ENCODE measurements around the gene CACFD1. TPM values are rescaled to one million over a fixed set of nuclear protein-coding genes. Genes with fewer than 3 reads are reported as not detected.

The CACFD1 gene
- total and polyA plus RNA-seq, 2 of the 13 experiments (the other 11 are each of a cell fraction or from before 2014, with no cell fraction given): 13.8 to 14.6 TPM

- intact Hi-C loops (cut with micrococcal nuclease; ENCODE audit: unreplicated experiment) (no loop called here), in situ Hi-C loops (cut with HindIII; ENCODE audit: extremely low pct_ligation_motif_present, low pct_unique_long_range_greater_than_20kb) (no loop called here)
- Histone ChIP-seq H3K36me3 (replicated peaks in 1 of 2; ENCODE audit: control insufficient read depth in 1 of 2, insufficient read depth in 2 of 2, low read length in 2 of 2) (no peaks in the 10 kb centered on the region), H3K79me2 (ENCODE audit: insufficient read depth, low read length) (no peaks in the 10 kb centered on the region), H3K9ac (ENCODE audit: insufficient read depth, low read depth, low read length) (no peak overlapping the region), H3K27me3 (ENCODE audit: control insufficient read depth in 1 of 2, insufficient read depth in 2 of 2, low read length in 2 of 2) (peaks cover 15 to 65% of the 10 kb centered on the region in 2 experiments), H2AFZ (ENCODE audit: low read length) (no peak overlapping the region), H3K9me3 (ENCODE audit: low read length) (no peaks in the 10 kb centered on the region), H4K20me1 (ENCODE audit: insufficient read depth, low read length) (no peaks in the 10 kb centered on the region), H3K4me1 (ENCODE audit: insufficient read depth, low read length) (peaks cover 78% of the 10 kb centered on the region), H3K4me2 (ENCODE audit: low read depth, low read length) (no peak overlapping the region; the same call in 1 of the 2 replicates), H3K27ac (ENCODE audit: extremely low read length, insufficient read depth, low read length) (no peak overlapping the region), H3K4me3 (replicated peaks in 1 of 3; ENCODE audit: insufficient read depth in 1 of 3, low read depth in 2 of 3, low read length in 3 of 3) (no peak overlapping the region)
- DNase-seq (ENCODE audit: low spot score): peak; percentile 16
- no peak for FAIRE-seq
- ChIA-PET POLR2A (interaction anchor here (1.3 kb wide), 1 partner anchor 147 kb away, joined by 3 read pairs; the partner anchor contains the start of genes MED22 and RPL7A), CTCF (ENCODE audit: low intra/inter-chr PET ratio, low total read pairs) (no interaction called here)
- ATAC-seq: no peak
- BruUV-seq (replicated peaks): no TSS peak
- TF ChIP-seq BCL6 (CRISPR knock-in tag; IDR thresholded peaks at IDR 0.05) (peak; percentile 22; the same call in 1 of the 2 replicates), NFYC (CRISPR knock-in tag; IDR thresholded peaks at IDR 0.05) (no peak), PATZ1 (CRISPR knock-in tag; IDR thresholded peaks at IDR 0.05) (peak; percentile 75), RXRA (CRISPR knock-in tag; IDR thresholded peaks at IDR 0.05) (peak; percentile 50; the same call in 1 of the 2 replicates), SKI (IDR thresholded peaks at IDR 0.05; ENCODE audit: partially characterized antibody) (no peak), ZNF362 (CRISPR knock-in tag; IDR thresholded peaks at IDR 0.05; ENCODE audit: borderline replicate concordance) (no peak), RARA (CRISPR knock-in tag; IDR thresholded peaks at IDR 0.05) (peak; percentile 84)
- WGBS (ENCODE audit: low lambda C conversion rate): 0% methylated on average over 3 of the region's 24 CpGs
These were observed 35.0 kb downstream of the CACFD1 start for GRCh38 chr9:133494636-133495326.

Data from HepG2 (cell line).